NCI-H1417 (cell line): ENCODE results near the gene SEC23A.
A peak's percentile ranks its signal among the peaks of the same experiment; 100 is the strongest.
"Not testable (repeated sequence)": the region's sequence is repeated elsewhere in the genome, so short reads cannot be mapped to it uniquely, and the experiment has no call there.

Source experiments
- DNase-seq, 3 experiments: peaks; one replicate each; lab custom pipeline; 2025; lab: John Stamatoyannopoulos, UW

SEC23A gene

GRCh38 chr14:39091716-39092115 lies 11.3 kb downstream of the SEC23A start:
- DNase-seq, result no peak

DNA sequence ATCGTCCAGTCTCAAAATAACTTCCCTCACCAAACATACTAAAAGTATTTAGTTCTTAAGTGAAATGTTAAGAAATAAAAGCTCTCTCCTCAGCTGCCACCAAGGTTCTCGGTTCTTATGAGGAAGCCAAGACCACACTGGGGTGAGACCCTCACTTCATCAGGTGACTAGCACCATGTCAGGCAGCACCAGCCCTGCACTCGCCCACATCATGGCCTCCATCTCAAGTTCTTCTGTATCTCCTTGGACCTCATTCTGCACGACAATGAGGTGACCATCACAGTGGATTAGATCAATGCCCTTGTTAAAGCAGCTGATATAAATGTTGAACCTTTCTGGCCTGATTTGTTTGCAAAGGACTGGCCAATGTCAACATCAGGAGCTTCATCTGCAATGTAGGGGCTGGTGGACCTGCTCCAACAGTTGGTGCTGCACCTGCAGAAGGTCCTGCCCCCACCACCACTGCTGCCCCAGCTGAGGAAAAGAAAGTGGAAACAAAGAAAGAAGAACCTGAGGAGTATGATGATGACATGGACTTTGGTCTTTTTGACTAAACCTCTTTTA lies 12.4 kb downstream of the SEC23A start:
- no peak for DNase-seq

GRCh38 chr14:39087493-39087892 lies 15.5 kb downstream of the SEC23A start:
- no peak for DNase-seq

DNA sequence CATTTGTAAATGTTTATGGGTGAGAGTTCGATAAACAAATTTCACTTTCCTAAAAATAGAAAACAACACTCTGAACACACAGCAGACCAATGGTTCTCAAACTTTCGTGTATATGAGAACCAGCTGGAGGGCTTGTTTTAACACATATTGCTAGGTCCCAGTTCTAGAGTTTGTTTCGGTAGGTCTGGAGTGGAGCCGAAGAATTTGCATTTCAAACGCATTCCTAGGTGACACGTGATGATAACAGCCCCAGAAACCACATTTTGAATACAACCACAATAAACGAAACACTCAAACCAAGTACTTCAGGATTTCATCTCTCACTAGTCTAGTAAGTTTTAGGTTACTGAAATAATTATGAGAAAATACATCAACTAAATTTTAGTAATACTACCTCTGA lies 17.1 kb downstream of the SEC23A start:
- no peak for DNase-seq

GRCh38 chr14:39083127-39083526 lies 19.9 kb downstream of the SEC23A start:
- no peak for DNase-seq

DNA sequence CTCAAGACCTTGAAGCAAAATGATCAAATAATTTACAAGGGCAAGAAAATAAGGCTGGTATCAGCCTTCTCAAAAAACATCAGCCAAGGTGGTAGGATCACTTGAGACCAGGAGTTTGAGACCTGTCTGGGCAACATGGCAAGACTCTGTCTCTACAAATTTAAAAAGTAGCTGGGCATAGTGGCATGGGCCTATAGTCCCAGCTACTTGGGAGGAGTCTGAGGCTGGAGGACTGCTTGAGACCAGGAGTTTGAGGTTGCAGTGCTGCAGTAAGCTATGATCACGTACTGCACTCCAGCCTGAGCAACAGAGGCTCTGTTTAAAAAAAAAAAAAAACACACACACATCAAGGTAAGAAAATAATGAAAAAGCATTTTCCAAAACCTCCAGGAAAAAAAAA lies 22.1 kb downstream of the SEC23A start:
- DNase-seq, result no peak

DNA sequence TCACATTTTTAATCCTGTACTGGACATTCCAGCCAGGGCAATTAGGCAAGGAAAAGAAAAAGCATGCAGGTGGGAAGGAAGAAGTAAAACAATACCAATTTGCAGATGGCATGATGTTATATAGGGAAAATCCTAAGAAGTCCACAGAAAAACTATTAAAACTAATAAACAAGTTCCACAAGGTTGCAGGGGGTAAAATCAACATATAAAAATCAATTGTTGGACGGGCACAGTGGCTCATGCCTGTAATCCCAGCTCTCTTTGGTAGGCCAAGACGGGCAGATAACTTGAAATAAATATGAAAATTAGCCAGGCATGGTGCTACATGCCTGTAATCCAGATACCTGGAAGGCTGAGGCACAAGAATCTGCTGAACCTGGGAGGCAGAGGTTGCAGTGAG lies 31.9 kb downstream of the SEC23A start:
- DNase-seq, result no peak

GRCh38 chr14:39069923-39070322 lies 33.1 kb downstream of the SEC23A start:
- no peak for DNase-seq

- DNase-seq, result not testable (repeated sequence)
These were observed 33.7 kb downstream of the SEC23A start for GRCh38 chr14:39069169-39069805.

DNA sequence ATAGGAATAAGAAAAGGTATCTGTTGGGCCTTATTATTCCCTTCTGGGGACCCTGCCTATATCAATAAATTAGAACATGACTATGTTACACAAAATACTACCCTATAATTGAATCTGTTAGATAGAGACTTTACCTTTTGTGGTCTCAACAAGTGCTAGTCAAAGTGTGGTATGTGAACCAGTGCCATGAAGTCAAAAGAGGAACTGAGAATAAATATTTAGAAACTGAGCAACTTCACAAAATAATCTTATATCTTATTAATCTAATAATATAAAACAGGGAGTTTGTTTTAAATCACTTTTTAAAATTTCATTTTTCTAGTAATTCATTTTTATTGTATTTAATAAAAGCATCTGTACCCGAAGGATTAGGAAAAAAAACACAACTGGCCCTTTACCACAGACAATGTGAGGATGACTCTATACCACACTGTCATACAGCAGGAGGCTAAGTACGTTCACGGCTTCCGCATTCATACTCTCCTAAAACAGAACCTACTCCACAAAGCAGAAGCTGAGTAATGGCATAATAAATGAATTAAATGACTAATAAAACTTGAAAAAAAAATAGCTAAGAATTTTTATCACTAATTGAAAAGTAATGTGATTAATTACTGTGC lies 42.1 kb downstream of the SEC23A start:
- no peak for DNase-seq

DNA sequence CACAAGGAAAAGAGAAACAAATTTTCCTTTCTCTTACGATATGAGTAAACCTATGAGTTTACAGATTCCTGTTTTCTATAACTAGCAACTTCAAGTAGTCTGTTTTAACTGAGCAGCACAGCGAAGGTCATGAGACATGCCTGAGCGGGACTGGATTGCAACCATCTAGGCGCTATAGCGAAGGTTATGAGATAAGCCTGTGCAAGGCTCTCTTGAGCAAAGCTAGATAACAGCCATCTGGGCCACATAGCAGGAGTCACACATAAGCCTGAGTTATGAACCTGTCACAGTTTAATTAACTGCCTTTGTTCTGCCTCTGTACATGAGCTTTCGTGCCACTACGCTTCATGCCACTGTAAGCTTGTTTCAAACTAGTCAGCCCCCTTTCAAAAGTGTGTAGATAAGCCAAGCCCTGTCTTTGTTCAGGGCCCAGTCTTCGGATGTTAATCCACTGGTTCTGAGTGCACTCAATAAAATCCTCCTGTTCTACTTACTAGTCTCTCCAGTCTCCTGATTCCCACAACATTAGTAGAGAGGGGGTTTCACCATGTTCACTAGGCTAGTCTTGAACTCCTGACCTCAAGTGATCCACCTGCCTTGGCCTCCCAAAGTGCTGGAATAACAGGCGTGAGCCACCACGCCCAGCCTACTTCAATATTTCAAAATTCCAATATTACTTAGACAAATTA lies 47.1 kb downstream of the SEC23A start:
- peak in 2 of 3 experiments; percentile 3 to 13 for DNase-seq

DNA sequence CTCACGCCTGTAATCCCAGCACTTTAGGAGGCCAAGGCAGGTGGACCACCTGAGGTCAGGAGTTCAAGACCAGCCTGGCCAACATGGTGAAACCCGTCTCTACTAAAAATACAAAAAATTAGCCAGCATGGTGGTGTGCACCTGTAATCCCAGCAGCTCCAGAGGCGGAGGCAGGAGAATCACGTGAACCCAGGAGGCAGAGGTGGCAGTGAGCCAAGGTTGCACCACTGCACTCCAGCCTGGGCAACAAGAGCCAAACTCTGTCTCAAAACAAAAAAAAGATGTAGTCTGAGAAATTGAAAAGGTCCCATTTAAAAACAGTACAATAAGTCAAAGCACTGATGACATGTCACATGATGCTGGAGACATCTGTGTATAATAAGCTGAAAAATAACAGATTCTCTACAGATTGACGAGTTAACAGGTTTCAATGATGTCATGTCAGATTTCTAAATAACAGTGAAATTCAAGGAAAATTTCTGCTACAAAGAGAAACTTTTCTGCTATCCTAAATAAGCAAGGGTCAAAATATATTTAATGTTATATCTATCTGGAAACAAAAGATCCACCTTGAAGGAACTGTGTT lies 50.1 kb downstream of the SEC23A start:
- not testable (repeated sequence) for DNase-seq

GRCh38 chr14:39050389-39050788 lies 52.6 kb downstream of the SEC23A start:
- DNase-seq, result no peak

DNA sequence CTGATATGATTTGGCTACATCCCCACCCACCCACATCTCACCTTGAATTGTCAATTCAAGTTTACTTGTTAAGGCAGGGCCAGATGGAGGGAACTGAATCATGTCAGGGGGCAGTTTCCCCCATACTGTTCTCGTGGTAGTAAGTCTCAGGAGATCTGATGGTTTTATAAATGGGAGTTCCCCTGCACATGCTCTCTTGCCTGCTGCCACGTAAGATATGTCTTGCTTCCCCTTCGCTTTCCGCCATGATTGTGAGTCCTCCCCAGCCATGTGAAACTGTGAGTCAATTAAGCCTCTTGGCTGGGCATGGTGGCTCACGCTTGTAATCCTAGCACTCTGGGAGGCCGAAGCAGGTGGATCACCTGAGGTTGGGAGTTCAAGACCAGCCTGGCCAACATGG lies 57.1 kb downstream of the SEC23A start:
- not testable (repeated sequence) for DNase-seq

DNA sequence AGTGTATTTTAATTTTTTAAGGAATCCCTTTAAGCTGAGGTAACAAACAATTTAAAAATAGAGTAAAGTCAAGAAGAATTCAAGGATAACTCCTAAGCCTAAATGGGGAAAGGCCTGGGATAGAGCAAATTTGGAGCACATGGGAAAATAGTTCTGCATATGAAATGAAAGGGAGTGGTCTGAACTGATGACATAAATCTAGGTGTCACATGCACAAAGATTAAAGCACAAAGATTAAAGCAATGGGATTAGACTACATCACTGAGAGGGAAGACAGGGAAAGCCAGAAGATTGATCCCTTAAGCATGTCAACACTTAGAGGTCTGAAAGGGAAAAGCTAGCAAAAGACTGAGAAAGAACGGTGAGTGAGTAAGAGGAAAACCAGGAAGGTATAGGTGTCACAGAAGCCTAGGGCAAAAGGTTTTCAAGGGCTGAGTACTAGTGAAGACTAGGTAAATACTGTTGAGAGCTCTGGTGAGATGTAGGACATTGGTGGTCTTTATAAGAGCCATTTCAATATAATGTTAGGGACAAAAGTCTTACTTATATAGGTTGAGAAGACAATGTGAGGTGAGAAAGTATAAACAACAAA lies 59.6 kb downstream of the SEC23A start:
- no peak for DNase-seq

DNA sequence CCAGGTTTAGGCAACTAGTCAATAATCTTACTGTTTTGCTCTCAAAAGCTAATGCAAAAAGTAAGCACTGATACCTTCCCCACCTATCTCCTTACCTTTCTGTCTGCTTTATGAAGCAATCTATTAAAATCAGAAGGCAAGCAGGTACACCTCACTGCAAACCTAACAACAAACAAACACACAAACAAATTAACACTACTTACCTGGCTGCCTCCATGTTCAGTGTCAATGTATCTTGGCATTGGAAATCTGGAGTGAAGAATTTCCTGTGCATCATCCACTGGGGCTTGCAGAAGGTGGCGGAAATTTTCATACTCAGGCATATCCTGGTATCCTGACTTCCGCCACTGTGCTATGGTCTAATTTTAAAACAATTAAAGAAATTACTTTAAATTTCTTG lies 62.5 kb downstream of the SEC23A start:
- no peak for DNase-seq

DNA sequence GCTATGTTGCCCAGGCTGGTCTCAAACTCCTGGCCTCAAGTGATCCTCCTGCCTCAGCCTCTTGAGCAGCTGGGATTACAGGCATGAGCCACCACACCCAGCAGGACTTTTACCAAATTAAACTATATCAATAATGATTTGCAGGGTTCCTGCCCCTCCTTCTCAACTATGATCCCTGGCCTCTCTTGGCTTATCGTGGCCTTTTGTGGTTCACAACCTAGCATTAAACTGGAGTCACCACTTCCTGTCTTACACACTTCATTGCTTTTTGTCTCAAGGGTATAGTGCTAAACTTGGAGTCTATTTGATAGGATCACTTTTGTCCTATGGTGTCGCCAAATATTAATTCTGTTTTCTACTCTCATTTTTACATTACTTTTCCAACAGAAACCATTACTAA lies 64.5 kb downstream of the SEC23A start:
- no peak for DNase-seq

DNA sequence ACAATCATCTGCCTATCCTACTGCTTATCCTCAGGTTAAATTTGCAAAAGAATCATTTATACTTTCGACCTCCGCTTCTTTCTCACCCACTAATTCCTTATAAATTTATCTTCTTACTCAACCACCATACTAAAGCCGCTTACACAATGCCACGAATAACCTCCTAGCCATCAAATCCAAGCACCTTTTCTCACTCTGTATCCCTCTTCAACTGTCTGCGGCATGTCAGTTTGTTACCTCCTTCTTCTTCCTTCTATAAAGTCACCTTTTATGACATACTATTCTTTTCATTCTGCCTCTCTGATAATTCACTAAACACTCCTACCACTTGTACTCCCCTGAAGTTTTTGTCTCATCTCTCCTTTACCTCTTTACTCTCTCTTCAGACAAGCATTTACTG lies 66.3 kb downstream of the SEC23A start:
- no peak for DNase-seq

GRCh38 chr14:39035336-39035735 lies 67.7 kb downstream of the SEC23A start:
- DNase-seq, result no peak

GRCh38 chr14:39034481-39035296 lies 68.3 kb downstream of the SEC23A start:
- peak in 1 of 3 experiments; percentile 14 for DNase-seq

- DNase-seq, result no peak
These were observed 69.7 kb downstream of the SEC23A start for GRCh38 chr14:39033371-39033770.
